Measurements from ENCODE around the gene GLS.

Gene GLS

GRCh38 chr2:190887089-190887488 is 6.5 kb downstream of the GLS start:
- peak; percentile 51 for DNase-seq

GRCh38 chr2:190888449-190888848 is 7.8 kb downstream of the GLS start:
- no peak for DNase-seq

GRCh38 chr2:190889175-190889943 is 8.7 kb downstream of the GLS start:
- no peak for DNase-seq

- DNase-seq: no peak
These were observed 10.8 kb downstream of the GLS start for GRCh38 chr2:190891372-190891771.

- DNase-seq: no peak
These were observed 11.3 kb downstream of the GLS start for GRCh38 chr2:190891889-190892288.

- no peak for DNase-seq
These were observed 12.5 kb downstream of the GLS start for GRCh38 chr2:190893157-190893556.

- DNase-seq: no peak
These were observed 15.9 kb downstream of the GLS start for GRCh38 chr2:190896477-190896876.

GRCh38 chr2:190903693-190904450 is 23.3 kb downstream of the GLS start:
- DNase-seq: peak; percentile 25

- DNase-seq: no peak
These were observed 24.1 kb downstream of the GLS start for GRCh38 chr2:190904640-190905261.

- DNase-seq: no peak
These were observed 27.9 kb downstream of the GLS start for GRCh38 chr2:190908532-190908931.

- no peak for DNase-seq
These were observed 29.1 kb downstream of the GLS start for GRCh38 chr2:190909680-190910079.

- DNase-seq: no peak
These were observed 29.9 kb downstream of the GLS start for GRCh38 chr2:190910341-190911136.

- peak; percentile 64 for DNase-seq
These were observed 31.2 kb downstream of the GLS start for GRCh38 chr2:190911813-190912212.

- no peak for DNase-seq
These were observed 32.1 kb downstream of the GLS start for GRCh38 chr2:190912726-190913125.

- DNase-seq: peak; percentile 14
These were observed 33.1 kb downstream of the GLS start for GRCh38 chr2:190913725-190914124.

- DNase-seq: peak; percentile 15
These were observed 36.2 kb downstream of the GLS start for GRCh38 chr2:190916829-190917228.

GRCh38 chr2:190920085-190920484 is 39.5 kb downstream of the GLS start:
- DNase-seq: no peak

- no peak for DNase-seq
These were observed 41.8 kb downstream of the GLS start for GRCh38 chr2:190922376-190922775.

GRCh38 chr2:190927301-190927700 is 46.7 kb downstream of the GLS start:
- DNase-seq: no peak

- no peak for DNase-seq
These were observed 49.3 kb downstream of the GLS start for GRCh38 chr2:190929919-190930318.

GRCh38 chr2:190930411-190930810 is 49.8 kb downstream of the GLS start:
- no peak for DNase-seq

- DNase-seq: no peak
These were observed 51.9 kb downstream of the GLS start for GRCh38 chr2:190932514-190932913.

- no peak for DNase-seq
These were observed 52.7 kb downstream of the GLS start for GRCh38 chr2:190933361-190933760.

Measured in activated CD4-positive, alpha-beta T cell treated with anti-CD3 and anti-CD28 coated beads, Interleukin-2, Interleukin-6, amounts not matched to agents 100 ng/mL and 50 ng/mL, durations not matched to agents 16 hours and 8 hours (primary cell).